DOHH2 (cell line): ENCODE results near the gene FA2H.

ENCODE experiments used
- EZH2phosphoT487 ChIP-seq: fragments of 200-600 bp; sonication (generic); IDR thresholded peaks from 2 replicates; pipeline ENCODE4 v1.6.1; 2017; ENCODE audit warnings: borderline replicate concordance, mild to moderate bottlenecking, antibody characterized with exemption, low read length, moderate library complexity, mixed read lengths
- TF ChIP-seq, protein P1 (sequence below): fragments of 200-600 bp; sonication (generic); IDR thresholded peaks from one replicate; pipeline ENCODE4 v1.5.1; 2014; ENCODE audit warnings: antibody characterized with exemption, mild to moderate bottlenecking, low read depth, low read length; ENCODE audit not compliant: poor library complexity, severe bottlenecking

DNA sequence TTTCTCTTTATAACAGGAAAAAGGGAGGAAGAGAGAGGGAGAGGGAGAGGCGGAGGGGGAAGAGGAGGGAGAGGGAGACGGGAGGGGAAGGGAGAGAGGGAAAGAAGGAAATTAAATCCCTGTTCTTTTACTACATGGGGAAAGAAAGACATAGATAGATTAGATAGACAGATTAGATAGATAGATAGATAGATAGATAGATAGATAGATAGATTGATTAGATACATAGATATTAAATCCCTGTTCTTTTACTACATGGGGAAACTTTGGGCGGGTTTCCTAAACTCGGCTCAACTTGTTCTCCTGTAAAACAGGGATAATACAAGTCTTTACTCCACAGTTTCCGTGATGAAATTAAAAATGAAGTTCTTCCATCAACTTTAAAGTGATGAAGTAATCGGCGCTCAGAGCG lies 108.6 kb downstream of the FA2H start:
- TF ChIP-seq, protein P1, sequence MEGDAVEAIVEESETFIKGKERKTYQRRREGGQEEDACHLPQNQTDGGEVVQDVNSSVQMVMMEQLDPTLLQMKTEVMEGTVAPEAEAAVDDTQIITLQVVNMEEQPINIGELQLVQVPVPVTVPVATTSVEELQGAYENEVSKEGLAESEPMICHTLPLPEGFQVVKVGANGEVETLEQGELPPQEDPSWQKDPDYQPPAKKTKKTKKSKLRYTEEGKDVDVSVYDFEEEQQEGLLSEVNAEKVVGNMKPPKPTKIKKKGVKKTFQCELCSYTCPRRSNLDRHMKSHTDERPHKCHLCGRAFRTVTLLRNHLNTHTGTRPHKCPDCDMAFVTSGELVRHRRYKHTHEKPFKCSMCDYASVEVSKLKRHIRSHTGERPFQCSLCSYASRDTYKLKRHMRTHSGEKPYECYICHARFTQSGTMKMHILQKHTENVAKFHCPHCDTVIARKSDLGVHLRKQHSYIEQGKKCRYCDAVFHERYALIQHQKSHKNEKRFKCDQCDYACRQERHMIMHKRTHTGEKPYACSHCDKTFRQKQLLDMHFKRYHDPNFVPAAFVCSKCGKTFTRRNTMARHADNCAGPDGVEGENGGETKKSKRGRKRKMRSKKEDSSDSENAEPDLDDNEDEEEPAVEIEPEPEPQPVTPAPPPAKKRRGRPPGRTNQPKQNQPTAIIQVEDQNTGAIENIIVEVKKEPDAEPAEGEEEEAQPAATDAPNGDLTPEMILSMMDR, result no peak
- TF ChIP-seq EZH2phosphoT487, result no peak
